Testis (tissue), 5 donors: Measurements from ENCODE around the gene ZNF486. TPM values are rescaled to one million over a fixed set of nuclear protein-coding genes. Genes with fewer than 3 reads are reported as not detected.
"Not testable (repeated sequence)": the region's sequence is repeated elsewhere in the genome, so short reads cannot be mapped to it uniquely, and the experiment has no call there.

ENCODE experiments used
- DNase-seq: peaks from one replicate; pipeline ENCODE4 v3.0.0-alpha.2; 2019
- H3K27ac ChIP-seq, 2 donors: fragments of 200-600 bp; sonication (generic); one replicate each; pipeline ENCODE4 v1.5.1; 2019
- H3K27me3 ChIP-seq: fragments of 200-600 bp; sonication (generic); one replicate; pipeline ENCODE4 v1.5.1; 2019
- H3K36me3 ChIP-seq: fragments of 200-600 bp; sonication (generic); one replicate; pipeline ENCODE4 v1.5.1; 2017; ENCODE audit warnings: low read depth; ENCODE audit errors: missing control alignments
- H3K4me1 ChIP-seq: fragments of 200-600 bp; sonication (generic); one replicate; pipeline ENCODE4 v1.5.1; 2019
- H3K4me3 ChIP-seq, 2 donors: fragments of 200-600 bp; sonication (generic); one replicate each; pipeline ENCODE4 v1.5.1; 2017 to 2019
- H3K9me3 ChIP-seq: fragments of 200-600 bp; sonication (generic); one replicate; pipeline ENCODE4 v1.5.1; 2017
- CTCF ChIP-seq, 3 experiments: fragments of 450-650 bp in 2 of 3; fragments of 200-600 bp in 1 of 3; sonication (generic) in 1 of 3; IDR thresholded peaks; one replicate each; pipeline ENCODE4 v1.5.1; 2016 to 2019; ENCODE audit warnings: antibody characterized with exemption in 3 of 3, mild to moderate bottlenecking in 2 of 3, moderate library complexity in 1 of 3
- POLR2A ChIP-seq: fragments of 450-650 bp; IDR thresholded peaks from one replicate; pipeline ENCODE4 v1.6.1; 2017; ENCODE audit warnings: antibody characterized with exemption, mild to moderate bottlenecking, moderate library complexity
- WGBS, 2 donors: methylation state at CpG; one replicate each; pipeline ENCODE4 v1.1.5; 2018; 5-methylcytosine and 5-hydroxymethylcytosine counted together
- intact Hi-C: fragments of 100-400 bp; cut with DNase I; formaldehyde crosslinking; loops from one replicate; pipeline ENCODE4 v1.15.1; 2023; ENCODE audit warnings: low total_unique reads
- long read RNA-seq, 2 donors: transcript quantifications; one replicate each; lab custom pipeline, GENCODE V29; 2026
- polyA plus RNA-seq: library from polyadenylated mRNA; stranded (reverse); fragments of 350-450 nt; fragmentation: Illumina TruSeq; extraction: RNeasy Lipid Tissue Mini Kit (QIAGEN cat#74804); gene quantifications from one replicate; pipeline ENCODE4 v1.2.3, GENCODE V29; 2014; ENCODE audit warnings: low read depth, low replicate concordance; ENCODE audit not compliant: insufficient read depth
- total RNA-seq, 2 donors: library from RNA; depleted of rRNA; stranded (reverse); fragments of >200 nt; gene quantifications; one replicate each; pipeline ENCODE4 v1.2.3, GENCODE V29; 2016

ZNF486 gene
- total RNA-seq (1 to 10 TPM; 3.7 to 5.1 TPM), polyA plus RNA-seq (2.6 TPM)
- long read RNA-seq, donor 1, transcript ZNF486-201 (4 exons, 3,837 nt) = major isoform, 6 of 7 reads
- long read RNA-seq, donor 1, partial matches to known transcripts = 0 of 7 reads
- long read RNA-seq, donor 1, other reads (novel, unspliced or antisense) = 0 of 7 reads
- long read RNA-seq, donor 2, partial matches to known transcripts = 0 of 3 reads
- long read RNA-seq, donor 2, other reads (novel, unspliced or antisense) = 0 of 3 reads

DNA sequence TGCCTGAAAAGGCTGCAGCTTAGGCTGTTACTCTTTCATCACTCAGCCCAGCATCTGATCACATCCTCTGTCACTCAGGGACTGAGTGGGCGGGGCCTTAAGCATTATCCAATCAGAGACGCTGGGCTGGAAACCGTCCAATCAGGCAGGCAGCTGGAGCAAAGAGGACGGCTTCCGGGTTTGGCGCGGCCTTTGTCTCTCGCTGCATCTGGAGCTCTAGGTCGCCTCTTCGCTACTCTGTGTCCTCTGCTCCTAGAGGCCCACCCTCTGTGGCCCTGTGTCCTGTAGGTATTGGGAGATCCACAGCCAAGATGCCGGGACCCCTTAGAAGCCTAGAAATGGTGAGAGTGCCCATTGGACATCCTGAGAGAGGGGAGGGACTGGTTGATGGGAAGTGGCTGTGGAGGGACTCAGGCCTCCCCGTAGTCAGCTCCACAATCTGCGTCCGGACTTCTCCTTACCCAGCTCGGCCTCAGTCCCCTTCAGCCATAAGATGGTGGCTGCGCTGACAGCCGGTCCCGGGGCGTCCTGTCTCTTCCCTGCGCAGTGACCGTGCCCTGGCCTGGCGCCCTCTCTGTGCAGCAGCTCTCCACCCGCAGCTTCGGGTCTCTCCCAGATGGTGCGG lies at the start of gene ZNF486:
Gene ZNF486, plus strand, starts transcription at position 195 of the 625 bp plus-strand sequence. Its CDS starts 117 bp downstream, at position 312.
- WGBS, 2 donors = 0 to 1% methylated on average over 23 to 25 of the region's 25 CpGs
- no peaks in the 10 kb centered on the region for H3K36me3 ChIP-seq
- TF ChIP-seq POLR2A (no peak), CTCF (IDR thresholded peaks at IDR 0.05) (no peak)
- H3K9me3 ChIP-seq = no peaks in the 10 kb centered on the region
- H3K27ac ChIP-seq = peak within 1 kb of the TSS; percentile 46 to 81
- peak within 1 kb of the TSS; percentile 65 to 78 for H3K4me3 ChIP-seq
- intact Hi-C loops = no loop called here
- peak; percentile 99 for DNase-seq
- H3K27me3 ChIP-seq = no peaks in the 10 kb centered on the region
- H3K4me1 ChIP-seq = peaks cover 4% of the 10 kb centered on the region

- DNase-seq, H3K36me3 ChIP-seq, H3K4me3 ChIP-seq, intact Hi-C loops, H3K27me3 ChIP-seq, H3K9me3 ChIP-seq, H3K4me1 ChIP-seq, H3K27ac ChIP-seq: not testable (repeated sequence)
- 94 to 96% methylated on average over 6 of the region's 6 CpGs for WGBS, 2 donors
Observed at GRCh38 chr19:20118064-20118839, 48.8 kb upstream of the ZNF486 start.

GRCh38 chr19:20124879-20125278 lies 42.1 kb upstream of the ZNF486 start:
- no peaks in the 10 kb centered on the region for H3K27me3 ChIP-seq
- H3K9me3 ChIP-seq = no peaks in the 10 kb centered on the region
- no peak for DNase-seq
- TF ChIP-seq CTCF (IDR thresholded peaks at IDR 0.05) (no peak), POLR2A (no peak)
- H3K27ac ChIP-seq = no peak overlapping the region
- no peaks in the 10 kb centered on the region for H3K36me3 ChIP-seq
- 68 to 89% methylated on average over 23 of the region's 23 CpGs for WGBS, 2 donors
- intact Hi-C loops = no loop called here
- H3K4me1 ChIP-seq = no peaks in the 10 kb centered on the region
- H3K4me3 ChIP-seq = no peak overlapping the region

- H3K36me3 ChIP-seq, H3K27ac ChIP-seq, H3K27me3 ChIP-seq, DNase-seq, H3K9me3 ChIP-seq, H3K4me3 ChIP-seq, intact Hi-C loops, H3K4me1 ChIP-seq: not testable (repeated sequence)
- WGBS, 2 donors = 86 to 91% methylated on average over 2 of the region's 2 CpGs
Observed at GRCh38 chr19:20132933-20133332, 34.1 kb upstream of the ZNF486 start.

GRCh38 chr19:20137714-20138113 lies 29.3 kb upstream of the ZNF486 start:
- DNase-seq, intact Hi-C loops, H3K4me1 ChIP-seq, H3K36me3 ChIP-seq, H3K4me3 ChIP-seq, H3K27ac ChIP-seq, H3K9me3 ChIP-seq, H3K27me3 ChIP-seq: not testable (repeated sequence)
- 80 to 90% methylated on average over 2 to 23 of the region's 29 CpGs for WGBS, 2 donors

DNA sequence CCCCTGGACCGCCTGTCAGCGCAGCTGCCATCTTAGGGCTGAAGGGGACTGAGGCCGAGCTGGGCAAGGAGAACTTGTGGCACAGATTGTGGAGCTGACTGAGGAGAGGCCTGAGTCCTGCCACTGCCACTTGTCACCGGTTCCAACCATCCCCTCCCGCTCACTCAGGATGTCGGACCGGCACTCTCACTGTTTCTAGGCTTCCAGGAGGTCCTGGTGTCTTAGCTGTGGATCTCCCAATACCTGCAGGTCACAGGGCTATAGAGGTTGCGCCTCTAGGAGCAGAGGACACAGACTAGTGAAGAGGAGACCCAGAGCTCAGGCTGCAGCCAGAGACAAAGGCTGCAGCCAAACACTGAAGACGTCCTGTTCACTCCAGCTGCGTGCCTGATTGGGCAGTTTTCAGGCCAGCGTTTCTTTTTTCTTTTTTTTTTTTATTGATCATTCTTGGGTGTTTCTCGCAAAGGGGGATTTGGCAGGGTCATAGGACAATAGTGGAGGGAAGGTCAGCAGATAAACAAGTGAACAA lies 15.3 kb upstream of the ZNF486 start:
- no peaks in the 10 kb centered on the region for H3K36me3 ChIP-seq
- no peak overlapping the region for H3K27ac ChIP-seq
- no peak for TF ChIP-seq CTCF (IDR thresholded peaks at IDR 0.05)
- TF ChIP-seq POLR2A = no peak
- 89 to 92% methylated on average over 4 to 12 of the region's 12 CpGs for WGBS, 2 donors
- intact Hi-C loops = no loop called here
- H3K4me3 ChIP-seq = no peak overlapping the region
- no peaks in the 10 kb centered on the region for H3K4me1 ChIP-seq
- no peaks in the 10 kb centered on the region for H3K27me3 ChIP-seq
- no peak for DNase-seq
- no peaks in the 10 kb centered on the region for H3K9me3 ChIP-seq

GRCh38 chr19:20152506-20152905 lies 14.5 kb upstream of the ZNF486 start:
- H3K9me3 ChIP-seq, intact Hi-C loops, H3K4me1 ChIP-seq, H3K27me3 ChIP-seq, DNase-seq, H3K27ac ChIP-seq, H3K4me3 ChIP-seq, H3K36me3 ChIP-seq: not testable (repeated sequence)
- WGBS, 2 donors = 72 to 73% methylated on average over 12 to 15 of the region's 15 CpGs
